NCI-H1105 treated with DMSO at 0.1 percent for 48 hours (cell line): Measurements from ENCODE around the gene FTCDNL1.

Source experiments
- DNase-seq: peaks from one replicate; lab custom pipeline; 2025; lab: John Stamatoyannopoulos, UW

The FTCDNL1 gene

DNA sequence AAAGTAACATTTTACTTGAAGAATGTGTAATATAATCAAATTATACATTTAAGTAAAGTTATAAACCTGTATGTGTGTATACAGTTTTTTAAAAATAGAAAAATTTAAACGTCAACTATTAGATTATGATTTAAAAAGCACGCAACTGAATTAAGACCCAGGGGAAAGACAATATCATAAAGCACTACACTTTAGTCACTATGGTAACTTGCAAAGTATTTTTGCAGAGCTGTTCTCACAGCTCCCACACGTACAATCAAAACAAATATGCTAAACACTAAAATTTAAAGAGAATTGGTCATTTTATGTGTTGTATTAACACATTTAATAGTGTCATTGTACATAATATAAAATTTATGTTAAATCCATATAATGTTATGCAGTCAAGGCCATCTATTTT, 59.7 kb downstream of the FTCDNL1 start:
- DNase-seq, result no peak

- DNase-seq, result no peak
Measured at GRCh38 chr2:199784512-199784911, 66.5 kb downstream of the FTCDNL1 start.

- DNase-seq, result no peak
Measured at GRCh38 chr2:199779589-199779988, 71.4 kb downstream of the FTCDNL1 start.

DNA sequence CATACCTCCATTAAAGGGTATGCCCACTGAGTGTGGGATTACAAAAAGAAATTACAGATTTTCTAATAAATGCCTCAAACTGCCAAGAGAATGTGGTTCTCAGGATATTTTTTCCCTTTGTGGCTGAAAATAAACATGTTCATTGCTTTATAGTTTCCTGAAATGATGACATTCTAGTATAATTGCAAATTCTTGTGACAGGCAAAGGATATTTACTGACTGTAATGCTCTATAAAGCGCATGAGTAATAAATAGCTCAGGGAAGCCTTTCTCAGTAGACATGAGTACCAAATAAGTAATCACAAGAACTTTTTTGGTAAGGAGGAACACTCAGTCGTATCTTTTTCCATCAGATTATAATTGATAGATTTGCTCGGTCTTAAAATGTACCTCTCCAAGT, 72.3 kb downstream of the FTCDNL1 start:
- no peak for DNase-seq

- DNase-seq, result no peak
Measured at GRCh38 chr2:199777916-199778315, 73.1 kb downstream of the FTCDNL1 start.

GRCh38 chr2:199777315-199777714, 73.7 kb downstream of the FTCDNL1 start:
- no peak for DNase-seq

- DNase-seq, result no peak
Measured at GRCh38 chr2:199775267-199775666, 75.7 kb downstream of the FTCDNL1 start.

- DNase-seq, result no peak
Measured at GRCh38 chr2:199772035-199772976, 78.7 kb downstream of the FTCDNL1 start.

DNA sequence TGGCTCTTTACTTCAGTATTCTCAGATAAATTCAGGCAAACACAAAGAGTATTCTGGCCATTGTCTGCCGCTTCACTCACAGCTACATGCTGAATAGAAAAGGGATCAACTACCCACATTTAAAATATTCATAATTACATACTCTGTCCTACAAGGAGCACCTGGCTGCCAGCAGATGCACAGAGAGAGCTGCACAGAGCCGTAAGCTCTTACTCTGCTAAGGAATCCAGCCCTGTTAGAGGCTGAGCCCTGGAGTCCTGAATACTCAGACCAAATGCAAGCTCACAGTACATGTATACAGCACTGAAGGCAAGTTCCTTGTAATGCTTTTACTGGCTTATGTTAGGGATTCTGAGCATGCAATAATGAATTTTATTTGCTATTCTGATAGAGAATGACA, 80.3 kb downstream of the FTCDNL1 start:
- peak; percentile 3 for DNase-seq

DNA sequence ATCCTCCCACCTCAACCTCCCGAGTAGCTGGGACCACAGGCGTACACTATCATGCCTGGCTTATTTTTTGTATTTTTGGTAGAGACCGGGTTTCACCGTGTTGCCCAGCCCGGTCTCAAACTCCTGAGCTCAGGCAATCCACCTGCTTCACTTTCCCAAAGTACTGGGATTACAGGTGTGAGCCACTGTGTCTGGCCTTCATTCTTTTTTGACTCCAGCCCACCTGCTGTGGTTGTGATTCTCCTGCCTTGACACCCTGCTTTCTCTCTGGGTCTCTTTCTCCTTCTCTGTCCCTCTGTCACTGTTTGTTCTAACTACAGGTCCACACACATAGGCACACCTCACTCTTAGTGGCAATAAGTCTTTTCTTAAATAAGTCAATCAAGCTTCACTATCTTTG, 85.3 kb downstream of the FTCDNL1 start:
- DNase-seq, result no peak

DNA sequence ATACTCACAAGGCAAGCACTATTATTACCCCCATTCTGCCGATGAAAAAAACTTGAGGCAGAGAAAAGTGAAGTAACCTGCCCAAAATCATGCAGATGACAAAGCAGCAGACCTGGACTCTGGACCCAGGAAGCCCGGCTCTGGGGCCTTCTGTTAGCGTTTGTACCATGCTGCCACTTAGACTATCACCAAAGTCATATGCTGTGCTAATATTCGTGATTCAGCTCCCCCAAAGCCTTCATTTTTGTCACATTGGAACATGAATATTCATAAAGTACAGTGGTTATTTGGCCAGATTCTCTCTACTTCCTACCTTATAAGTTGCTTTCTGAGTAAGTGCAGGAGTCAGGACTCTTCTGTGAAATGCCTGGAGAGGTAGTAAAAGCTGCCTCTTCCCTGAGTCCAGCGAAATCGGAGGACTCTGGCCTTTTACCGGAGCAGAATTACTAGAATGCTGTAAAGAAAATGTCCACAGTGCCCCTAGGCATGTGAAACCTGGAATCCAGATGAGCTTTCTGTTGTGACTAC, 86.7 kb downstream of the FTCDNL1 start:
- DNase-seq, result no peak

DNA sequence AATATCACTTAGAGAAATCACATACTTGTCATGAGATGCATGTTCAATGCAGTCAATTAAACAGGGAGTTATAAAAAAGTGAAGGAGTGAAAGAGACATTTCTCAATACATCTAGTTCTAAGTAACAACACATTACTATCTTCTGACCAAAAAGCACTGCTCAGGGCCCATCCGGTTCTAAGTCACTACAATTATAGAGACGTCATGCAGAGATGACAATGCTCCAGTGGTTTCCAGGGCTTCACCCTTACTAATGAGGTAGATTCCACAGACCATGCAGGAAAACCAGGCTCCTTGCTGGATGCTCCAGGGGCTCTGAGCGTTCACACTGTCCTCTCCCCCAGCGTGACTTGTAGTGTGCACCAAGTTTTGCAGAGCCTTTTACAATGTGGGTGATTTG, 88.0 kb downstream of the FTCDNL1 start:
- DNase-seq, result no peak

GRCh38 chr2:199760574-199760973, 90.4 kb downstream of the FTCDNL1 start:
- no peak for DNase-seq

- DNase-seq, result peak; percentile 90
Measured at GRCh38 chr2:199757233-199757870, 93.6 kb downstream of the FTCDNL1 start.

DNA sequence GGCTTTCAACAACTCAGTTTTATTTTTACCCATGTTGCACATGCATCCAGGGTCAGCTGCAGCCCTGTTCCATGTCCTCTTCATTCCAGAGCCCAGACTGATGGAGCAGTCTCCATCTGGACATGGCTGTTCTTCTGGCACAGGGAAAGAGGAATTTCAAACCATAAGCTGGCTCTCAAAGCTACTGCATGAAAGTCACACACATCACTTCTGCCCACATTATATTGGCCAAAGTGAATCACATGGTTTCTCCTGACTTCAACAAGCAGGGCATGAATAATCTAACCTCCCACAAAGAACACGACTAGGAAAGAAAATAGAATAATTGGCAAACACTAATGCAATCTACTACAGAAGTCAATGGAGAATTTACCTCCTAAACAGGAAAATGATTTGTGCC, 94.2 kb downstream of the FTCDNL1 start:
- no peak for DNase-seq

DNA sequence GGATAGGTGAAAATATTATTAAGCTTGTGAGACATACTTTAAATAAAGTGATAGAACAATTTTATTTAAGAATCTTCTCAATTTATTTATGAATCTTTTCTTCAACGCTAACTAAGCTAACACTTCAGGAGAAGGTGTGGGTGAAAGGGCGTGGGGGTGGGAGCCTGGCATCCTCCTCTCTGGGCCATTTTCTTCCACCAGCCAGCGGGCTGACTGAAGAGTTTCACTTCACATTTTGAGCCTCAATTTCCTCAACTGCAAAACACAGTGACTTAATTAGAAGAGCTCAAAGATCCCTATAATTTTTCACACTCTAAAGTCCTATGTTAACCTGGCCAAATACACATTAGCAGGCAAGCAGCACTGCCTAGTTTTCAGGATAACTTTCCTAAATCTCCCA, 94.8 kb downstream of the FTCDNL1 start:
- DNase-seq, result no peak

DNA sequence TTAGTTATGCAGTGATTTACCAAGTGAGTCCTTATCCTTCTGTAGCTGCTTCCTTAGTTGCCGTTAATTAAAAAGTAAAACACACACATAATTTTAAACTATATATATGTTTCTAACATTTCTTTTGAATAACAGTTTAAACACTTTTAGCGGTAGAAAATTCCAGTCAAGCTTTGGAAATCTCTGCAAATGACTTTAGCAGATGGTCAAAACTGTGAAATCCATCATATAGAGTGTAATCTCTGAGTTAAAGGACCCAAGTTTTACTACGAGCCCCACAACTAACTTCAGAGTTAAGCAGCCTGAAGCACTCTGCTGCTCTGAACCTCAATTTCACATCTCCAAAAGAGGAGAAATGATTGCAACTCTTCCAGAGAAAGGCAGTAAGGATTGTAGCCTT, 96.2 kb downstream of the FTCDNL1 start:
- no peak for DNase-seq

DNA sequence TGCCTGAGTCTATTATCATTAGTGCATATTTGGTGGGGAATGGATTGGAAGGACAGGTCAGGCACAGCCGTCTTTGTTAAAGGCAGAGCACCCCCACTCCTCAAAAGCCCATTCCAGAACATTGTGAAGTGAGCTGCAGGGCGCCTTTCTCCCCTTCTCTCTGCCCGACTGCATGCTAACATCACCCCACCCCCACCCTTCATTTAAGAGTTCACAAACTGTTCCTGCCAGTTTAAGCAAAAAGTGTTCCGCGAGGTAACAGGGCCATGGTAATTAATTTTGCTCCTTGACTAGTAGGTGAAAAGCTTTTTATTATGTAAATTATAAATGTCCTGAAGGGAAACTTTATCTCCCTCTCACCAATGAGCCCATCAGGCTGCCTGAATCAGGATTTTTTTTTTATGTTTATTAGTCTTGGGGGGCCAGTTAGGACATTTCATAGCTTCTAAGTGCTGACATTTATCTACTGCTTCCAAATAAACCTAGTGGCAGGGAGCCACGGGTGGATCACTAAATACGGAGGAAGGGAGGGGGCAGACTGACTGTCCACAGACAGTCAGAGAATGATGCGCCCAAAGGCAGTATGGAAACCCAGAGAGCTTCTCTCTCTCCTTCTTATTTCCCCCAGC, 99.4 kb downstream of the FTCDNL1 start:
- no peak for DNase-seq

GRCh38 chr2:199749571-199749970, 101.4 kb downstream of the FTCDNL1 start:
- no peak for DNase-seq

DNA sequence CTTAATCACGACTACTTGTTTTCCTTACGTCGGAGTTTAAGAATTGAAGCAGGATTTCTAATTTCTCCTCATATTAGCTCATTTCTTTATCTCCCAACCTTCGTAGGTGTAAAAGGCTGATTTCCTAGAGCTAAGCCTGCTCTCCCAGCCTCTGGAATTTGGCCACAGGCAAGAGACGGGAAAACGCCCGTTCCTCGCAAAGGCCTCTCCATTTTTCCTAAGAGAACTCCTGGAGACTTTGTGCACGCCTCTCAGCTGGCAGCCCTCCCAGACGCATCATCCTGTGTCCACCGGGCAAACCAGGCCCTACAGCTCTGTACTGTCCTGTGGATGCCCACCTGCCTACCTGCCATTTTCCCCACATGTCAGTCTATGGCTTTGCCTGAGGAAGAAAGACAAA, 106.3 kb downstream of the FTCDNL1 start:
- no peak for DNase-seq

- no peak for DNase-seq
Measured at GRCh38 chr2:199744260-199744659, 106.7 kb downstream of the FTCDNL1 start.

- no peak for DNase-seq
Measured at GRCh38 chr2:199743415-199744120, 107.4 kb downstream of the FTCDNL1 start.
